NCI-H446 treated with DMSO at 0.1 percent for 48 hours (cell line): ENCODE results near the gene SPATA20.
A peak's percentile ranks its signal among the peaks of the same experiment; 100 is the strongest.

ENCODE experiments used
- DNase-seq: peaks from one replicate; lab custom pipeline; 2025; lab: John Stamatoyannopoulos, UW

SPATA20 gene

GRCh38 chr17:50602836-50603235 is 55.9 kb downstream of the SPATA20 start:
- DNase-seq = no peak

DNA sequence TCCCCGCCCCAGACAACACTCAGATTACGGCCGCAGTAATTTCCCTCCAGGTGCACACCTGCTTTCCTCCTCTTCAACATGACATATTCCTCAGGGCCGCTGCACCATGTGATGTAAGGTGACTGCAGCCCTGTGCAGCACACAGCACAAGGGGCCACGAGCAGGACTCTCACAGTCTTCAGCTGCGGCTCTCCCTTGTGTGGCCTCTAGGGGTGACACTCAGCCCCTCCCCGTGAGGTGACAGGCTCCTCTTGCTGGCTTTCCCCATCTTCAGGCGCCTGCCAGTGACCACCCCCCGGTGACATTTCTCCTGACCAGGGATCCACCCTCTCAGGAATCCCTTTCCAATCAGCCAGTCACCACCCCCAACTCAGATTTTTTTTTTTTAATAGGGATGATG is 56.4 kb downstream of the SPATA20 start:
- DNase-seq = no peak

- DNase-seq = peak; percentile 64
Observed at GRCh38 chr17:50604513-50604912, 57.5 kb downstream of the SPATA20 start.

- DNase-seq = no peak
Observed at GRCh38 chr17:50605429-50605828, 58.5 kb downstream of the SPATA20 start.
